OCI-LY1 (cell line): ENCODE results near the gene MEIS1.

ENCODE experiments used
- EZH2 ChIP-seq: fragments of 200-600 bp; sonication (generic), shearing (Covaris generic); IDR thresholded peaks from 2 replicates; pipeline ENCODE4 v1.8.0; 2017; ENCODE audit warnings: borderline replicate concordance, mixed run types, mild to moderate bottlenecking, antibody characterized with exemption, low read length, moderate library complexity, mixed read lengths
- TF ChIP-seq, protein P1 (sequence below): fragments of 200-600 bp; sonication (generic), shearing (Covaris generic); IDR thresholded peaks from 2 replicates; pipeline ENCODE4 v1.5.1; 2017; ENCODE audit warnings: mild to moderate bottlenecking, antibody characterized with exemption, low read length, moderate library complexity, mixed read lengths

- TF ChIP-seq, protein P1, sequence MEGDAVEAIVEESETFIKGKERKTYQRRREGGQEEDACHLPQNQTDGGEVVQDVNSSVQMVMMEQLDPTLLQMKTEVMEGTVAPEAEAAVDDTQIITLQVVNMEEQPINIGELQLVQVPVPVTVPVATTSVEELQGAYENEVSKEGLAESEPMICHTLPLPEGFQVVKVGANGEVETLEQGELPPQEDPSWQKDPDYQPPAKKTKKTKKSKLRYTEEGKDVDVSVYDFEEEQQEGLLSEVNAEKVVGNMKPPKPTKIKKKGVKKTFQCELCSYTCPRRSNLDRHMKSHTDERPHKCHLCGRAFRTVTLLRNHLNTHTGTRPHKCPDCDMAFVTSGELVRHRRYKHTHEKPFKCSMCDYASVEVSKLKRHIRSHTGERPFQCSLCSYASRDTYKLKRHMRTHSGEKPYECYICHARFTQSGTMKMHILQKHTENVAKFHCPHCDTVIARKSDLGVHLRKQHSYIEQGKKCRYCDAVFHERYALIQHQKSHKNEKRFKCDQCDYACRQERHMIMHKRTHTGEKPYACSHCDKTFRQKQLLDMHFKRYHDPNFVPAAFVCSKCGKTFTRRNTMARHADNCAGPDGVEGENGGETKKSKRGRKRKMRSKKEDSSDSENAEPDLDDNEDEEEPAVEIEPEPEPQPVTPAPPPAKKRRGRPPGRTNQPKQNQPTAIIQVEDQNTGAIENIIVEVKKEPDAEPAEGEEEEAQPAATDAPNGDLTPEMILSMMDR = no peak
- no peak for TF ChIP-seq EZH2
Measured at GRCh38 chr2:66585587-66585986, 150.7 kb downstream of the MEIS1 start.
